Esophagus muscularis mucosa (tissue), 4 donors: ENCODE data around the gene EPAS1. TPM values are rescaled to one million over a fixed set of nuclear protein-coding genes. Genes with fewer than 3 reads are reported as not detected.
A peak's percentile ranks its signal among the peaks of the same experiment; 100 is the strongest.

Experiments used
- DNase-seq: peaks from one replicate; pipeline ENCODE4 v3.0.0-alpha.2; 2017; ENCODE audit errors: extremely low spot score
- H3K27ac ChIP-seq, 4 donors: fragments of 200-600 bp; sonication (generic); replicated peaks in 1 of 4; 1 replicate in 3 of 4; 2 replicates in 1 of 4; pipeline ENCODE4 v1.5.1; 2016 to 2019; ENCODE audit warnings: mild to moderate bottlenecking in 1 of 4
- H3K27me3 ChIP-seq, 4 donors: fragments of 200-600 bp; sonication (generic); one replicate each; pipeline versions ENCODE4 v1.5.1 to v1.6.0; 2016 to 2019
- H3K36me3 ChIP-seq, 4 donors: fragments of 200-600 bp; sonication (generic); one replicate each; pipeline ENCODE4 v1.5.1; 2016 to 2019
- H3K4me1 ChIP-seq, 4 donors: fragments of 200-600 bp; sonication (generic); one replicate each; pipeline ENCODE4 v1.5.1; 2016 to 2019
- H3K4me3 ChIP-seq, 4 donors: fragments of 200-600 bp; sonication (generic); 1 replicate in 2 of 4; 2 replicates in 2 of 4; pipeline ENCODE4 v1.5.1; 2016 to 2019; ENCODE audit warnings: mild to moderate bottlenecking in 4 of 4, moderate library complexity in 1 of 4
- H3K9me3 ChIP-seq, 4 donors: fragments of 200-600 bp; sonication (generic); 1 replicate in 3 of 4; 2 replicates in 1 of 4; pipeline ENCODE4 v1.5.1; 2016 to 2019
- EP300 ChIP-seq: sonication (generic); formaldehyde crosslinking; IDR thresholded peaks from one replicate; pipeline ENCODE4 v1.6.1; 2017; ENCODE audit warnings: antibody characterized with exemption
- POLR2A ChIP-seq: fragments of 450-650 bp; IDR thresholded peaks from one replicate; pipeline ENCODE4 v1.6.1; 2017; ENCODE audit warnings: antibody characterized with exemption, moderate library complexity, mild to moderate bottlenecking, low read depth
- POLR2AphosphoS5 ChIP-seq, 2 donors: sonication (generic); formaldehyde crosslinking; IDR thresholded peaks; one replicate each; pipeline ENCODE4 v1.6.1; 2017; ENCODE audit warnings: antibody characterized with exemption in 2 of 2
- WGBS: methylation state at CpG from one replicate; pipeline ENCODE4 v1.1.5; 2018; 5-methylcytosine and 5-hydroxymethylcytosine counted together
- intact Hi-C: fragments of 100-400 bp; cut with DNase I; formaldehyde crosslinking; loops from one replicate; pipeline ENCODE4 v1.15.1; 2023
- total RNA-seq, 4 donors: library from RNA; depleted of rRNA; stranded (reverse); fragments of >200 nt; gene quantifications; one replicate each; pipeline versions ENCODE4 v1.1.0 to v1.2.1, GENCODE V29; 2016
- TF ChIP-seq, protein P1 (sequence below), 3 experiments: fragments of 200-600 bp in 2 of 3; fragments of 450-650 bp in 1 of 3; sonication (generic) in 2 of 3; IDR thresholded peaks; one replicate each; pipeline ENCODE4 v1.5.1; 2017 to 2019; ENCODE audit warnings: antibody characterized with exemption in 3 of 3, mild to moderate bottlenecking in 2 of 3, moderate library complexity in 1 of 3

EPAS1 gene
- total RNA-seq, 4 donors from 2014 or later: 113 to 225 (median 183) TPM

DNA sequence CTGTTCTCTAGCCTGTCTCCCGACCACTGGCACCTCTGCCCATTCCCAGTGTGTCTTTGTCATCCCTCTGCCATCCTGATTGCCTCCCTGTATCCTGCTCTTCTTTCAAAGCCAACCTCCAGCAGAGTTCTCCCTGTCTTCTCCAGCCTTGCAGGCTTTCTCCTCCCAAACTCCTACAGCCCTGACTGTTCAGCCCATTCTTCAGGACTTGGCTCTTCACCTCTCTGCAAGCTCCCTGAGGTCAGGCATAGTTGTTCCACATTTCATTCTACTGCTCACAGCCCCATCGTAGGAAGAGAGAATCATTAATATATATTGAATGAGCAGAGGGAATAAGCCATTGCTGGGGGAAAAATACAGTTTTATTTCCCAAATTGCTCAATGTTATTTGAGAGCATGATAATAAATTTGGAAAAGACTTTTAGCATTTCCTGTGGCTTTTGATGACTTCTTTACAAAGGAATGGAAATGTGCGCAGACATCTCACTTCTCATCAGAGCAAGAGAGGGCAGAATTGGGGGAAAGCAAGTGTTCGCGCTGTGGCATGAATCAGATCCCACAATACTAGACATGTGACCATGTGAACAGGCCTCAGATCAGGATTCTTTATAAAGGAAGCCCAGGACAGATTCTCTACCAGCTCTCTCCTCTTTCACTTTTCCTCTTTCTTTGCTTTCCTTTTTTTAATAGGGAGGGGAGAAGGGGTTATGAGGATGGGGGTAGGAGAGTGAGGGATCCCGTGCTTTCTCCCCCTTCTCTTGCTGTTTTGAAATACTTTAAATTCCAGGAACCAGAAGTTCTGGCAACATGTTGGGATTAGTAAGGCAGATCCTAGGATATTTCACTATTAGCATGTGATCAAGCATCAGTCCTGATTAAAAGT is 37.4 kb downstream of the EPAS1 start:
- 52% methylated on average over 6 of the region's 6 CpGs for WGBS
- peaks cover 93 to 100% (median 94%) of the 10 kb centered on the region in 4 donors for H3K4me1 ChIP-seq
- intact Hi-C loops: no loop called here
- H3K36me3 ChIP-seq: no peaks in the 10 kb centered on the region
- peak overlapping the region; percentile 30 to 51 (median 34) for H3K4me3 ChIP-seq
- peak overlapping the region; percentile 68 to 80 (median 75) for H3K27ac ChIP-seq
- H3K27me3 ChIP-seq: no peaks in the 10 kb centered on the region
- no peak for DNase-seq
- H3K9me3 ChIP-seq: no peaks in the 10 kb centered on the region
- TF ChIP-seq POLR2AphosphoS5 (IDR thresholded peaks at IDR 0.05): peak in 1 of 2 donors; percentile 14
- no peak for TF ChIP-seq POLR2A

DNA sequence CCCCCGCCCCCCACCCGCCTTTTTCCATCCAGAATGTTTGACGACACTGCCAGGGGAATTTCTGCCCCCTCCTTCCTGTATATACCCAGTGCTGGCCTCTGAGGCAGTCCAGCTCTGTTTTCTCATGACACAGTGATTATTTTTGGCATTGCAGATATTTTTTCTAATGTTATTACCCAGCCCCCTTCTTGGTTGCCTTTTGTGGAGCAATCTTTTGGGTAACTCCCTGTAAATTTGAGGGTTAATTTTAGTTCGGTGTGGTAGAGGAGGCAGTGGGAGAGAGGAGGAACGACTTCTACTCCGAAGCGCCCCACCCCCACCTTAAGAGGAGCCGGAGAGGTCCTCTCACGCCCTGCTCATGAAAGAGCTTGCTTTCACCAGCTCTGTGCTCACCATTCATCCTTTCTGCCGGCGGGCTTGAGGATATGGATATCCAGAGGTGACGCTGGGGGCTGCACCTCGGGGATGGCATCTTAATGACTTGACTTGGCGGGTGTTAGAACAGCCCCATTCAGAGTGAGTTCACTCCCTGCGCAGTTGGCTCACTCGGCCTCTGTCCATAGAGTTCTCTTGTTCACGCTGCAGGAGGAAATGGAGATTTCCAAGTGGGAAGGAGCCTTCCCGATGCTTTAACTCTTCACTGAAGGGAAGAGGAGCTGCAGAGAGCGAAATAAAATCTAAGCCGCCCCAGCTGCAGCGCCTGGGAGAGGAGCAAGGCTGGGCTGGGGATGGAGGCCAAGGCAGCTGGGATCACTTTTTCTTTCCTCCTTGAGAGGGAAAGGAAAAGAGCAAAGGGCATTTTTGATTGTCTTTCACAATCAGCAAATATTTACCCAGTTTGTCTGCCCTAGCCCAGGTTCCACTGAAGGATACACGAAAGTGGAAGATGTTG is 38.4 kb downstream of the EPAS1 start:
- WGBS: 43% methylated on average over 22 of the region's 22 CpGs

DNA sequence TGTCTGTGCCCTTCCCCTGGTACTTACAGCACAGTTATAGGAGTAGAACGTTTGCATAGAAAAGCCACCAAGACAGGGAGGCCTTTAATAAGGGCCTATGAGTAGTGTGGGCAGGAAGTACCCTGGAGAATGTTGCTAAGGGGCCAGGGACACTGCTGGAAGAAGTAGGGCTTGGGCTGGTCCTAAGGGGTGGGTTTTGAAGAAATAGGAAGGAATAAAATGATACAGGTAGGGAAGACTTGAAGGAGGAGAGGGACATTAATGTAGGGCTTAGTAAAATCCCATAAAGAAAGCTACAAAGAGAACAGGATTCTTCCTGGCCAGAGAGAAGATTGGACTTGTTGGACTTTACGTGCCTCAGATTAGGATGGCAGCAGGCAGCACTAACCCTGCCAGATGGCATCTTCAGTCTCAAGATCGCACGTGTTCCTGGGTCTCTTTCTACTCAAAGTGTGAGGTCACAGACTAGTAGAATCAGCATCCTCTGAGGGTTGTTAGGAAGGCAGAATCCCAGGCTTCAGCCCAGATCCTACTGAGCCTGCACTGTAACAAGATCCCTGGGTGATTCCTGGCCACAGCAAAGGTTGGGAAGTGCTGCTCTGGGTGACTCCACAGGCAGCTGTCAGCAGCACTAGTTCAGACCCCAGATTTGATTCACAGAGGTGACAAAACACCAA is 39.2 kb downstream of the EPAS1 start:
- Histone ChIP-seq H3K4me3 (peak overlapping the region in 1 of 4 donors; percentile 39), H3K4me1 (peaks cover 86 to 97% (median 89%) of the 10 kb centered on the region in 4 donors), H3K9me3 (no peaks in the 10 kb centered on the region), H3K27ac (peak overlapping the region; percentile 68 to 80 (median 75)), H3K36me3 (no peaks in the 10 kb centered on the region), H3K27me3 (no peaks in the 10 kb centered on the region)
- WGBS: 76% methylated on average over 4 of the region's 4 CpGs
- no peak for DNase-seq
- intact Hi-C loops: no loop called here
- no peak for TF ChIP-seq POLR2A
- no peak for TF ChIP-seq POLR2AphosphoS5 (IDR thresholded peaks at IDR 0.05)
- TF ChIP-seq EP300: no peak
- TF ChIP-seq, protein P1, sequence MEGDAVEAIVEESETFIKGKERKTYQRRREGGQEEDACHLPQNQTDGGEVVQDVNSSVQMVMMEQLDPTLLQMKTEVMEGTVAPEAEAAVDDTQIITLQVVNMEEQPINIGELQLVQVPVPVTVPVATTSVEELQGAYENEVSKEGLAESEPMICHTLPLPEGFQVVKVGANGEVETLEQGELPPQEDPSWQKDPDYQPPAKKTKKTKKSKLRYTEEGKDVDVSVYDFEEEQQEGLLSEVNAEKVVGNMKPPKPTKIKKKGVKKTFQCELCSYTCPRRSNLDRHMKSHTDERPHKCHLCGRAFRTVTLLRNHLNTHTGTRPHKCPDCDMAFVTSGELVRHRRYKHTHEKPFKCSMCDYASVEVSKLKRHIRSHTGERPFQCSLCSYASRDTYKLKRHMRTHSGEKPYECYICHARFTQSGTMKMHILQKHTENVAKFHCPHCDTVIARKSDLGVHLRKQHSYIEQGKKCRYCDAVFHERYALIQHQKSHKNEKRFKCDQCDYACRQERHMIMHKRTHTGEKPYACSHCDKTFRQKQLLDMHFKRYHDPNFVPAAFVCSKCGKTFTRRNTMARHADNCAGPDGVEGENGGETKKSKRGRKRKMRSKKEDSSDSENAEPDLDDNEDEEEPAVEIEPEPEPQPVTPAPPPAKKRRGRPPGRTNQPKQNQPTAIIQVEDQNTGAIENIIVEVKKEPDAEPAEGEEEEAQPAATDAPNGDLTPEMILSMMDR (IDR thresholded peaks at IDR 0.05): no peak

More for the DNA sequence above, 38.4 kb downstream of the EPAS1 start:
- peak overlapping the region; percentile 30 to 51 (median 34) for H3K4me3 ChIP-seq
- peak overlapping the region; percentile 68 to 80 (median 75) for H3K27ac ChIP-seq
- no peaks in the 10 kb centered on the region for H3K9me3 ChIP-seq
- H3K36me3 ChIP-seq: no peaks in the 10 kb centered on the region
- intact Hi-C loops: no loop called here
- no peak for DNase-seq
- peaks cover 93 to 100% (median 94%) of the 10 kb centered on the region in 4 donors for H3K4me1 ChIP-seq
- no peaks in the 10 kb centered on the region for H3K27me3 ChIP-seq
- TF ChIP-seq, protein P1 (IDR thresholded peaks at IDR 0.05): no peak
- peak in 1 of 2 donors; percentile 9 for TF ChIP-seq POLR2AphosphoS5 (IDR thresholded peaks at IDR 0.05)

DNA sequence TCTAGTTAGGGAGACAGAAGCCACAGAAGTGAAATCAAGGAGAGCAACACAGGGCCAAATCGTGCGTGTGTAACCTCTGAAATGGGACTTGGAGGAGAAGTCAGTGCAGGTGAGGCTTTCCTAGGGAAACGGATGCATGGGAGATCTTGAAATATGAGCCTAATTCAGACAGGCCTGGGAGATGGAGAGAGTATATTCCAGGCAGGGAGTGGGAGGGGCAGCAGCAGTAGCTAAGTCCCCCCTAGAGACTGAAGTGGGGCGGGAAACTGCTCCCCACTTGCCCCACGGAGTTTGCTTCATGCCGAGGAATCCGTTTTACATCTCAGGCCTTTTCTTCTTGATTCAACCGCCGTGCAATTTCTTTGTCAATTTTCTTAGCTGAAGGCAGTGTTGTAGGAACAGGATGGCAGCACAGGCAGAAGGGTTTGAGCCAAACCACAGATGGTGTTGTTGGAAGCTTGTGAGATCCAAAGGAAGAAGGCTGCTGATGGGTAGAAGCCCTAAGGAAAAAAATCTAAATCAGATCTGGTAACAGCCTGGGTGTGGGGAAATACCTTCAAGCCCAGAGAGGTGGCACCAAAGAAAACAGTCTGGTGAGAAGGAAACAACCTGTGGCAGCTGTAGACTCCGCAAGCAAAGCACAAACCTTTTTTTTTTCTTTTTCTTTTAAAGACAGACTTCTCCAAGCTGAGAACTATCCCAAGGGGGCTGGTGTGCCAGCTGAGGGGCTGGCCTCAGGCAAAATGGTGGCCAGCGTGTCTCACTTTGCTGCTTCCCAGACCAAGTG is 40.2 kb downstream of the EPAS1 start:
- H3K4me3 ChIP-seq: no peak overlapping the region
- no peaks in the 10 kb centered on the region for H3K9me3 ChIP-seq
- DNase-seq: no peak
- peak overlapping the region; percentile 68 to 80 (median 75) for H3K27ac ChIP-seq
- no peak for TF ChIP-seq POLR2A
- no peak for TF ChIP-seq EP300
- TF ChIP-seq, protein P1 (IDR thresholded peaks at IDR 0.05): no peak
- TF ChIP-seq POLR2AphosphoS5 (IDR thresholded peaks at IDR 0.05): no peak
- 86% methylated on average over 11 of the region's 11 CpGs for WGBS
- H3K4me1 ChIP-seq: peaks cover 79 to 94% (median 86%) of the 10 kb centered on the region in 4 donors
- intact Hi-C loops: no loop called here
- H3K27me3 ChIP-seq: no peaks in the 10 kb centered on the region
- no peaks in the 10 kb centered on the region for H3K36me3 ChIP-seq
